CD8-positive, alpha-beta memory T cell (primary cell): ENCODE results near the gene RNASE12. TPM values are rescaled to one million over a fixed set of nuclear protein-coding genes. Genes with fewer than 3 reads are reported as not detected.
"Not testable (repeated sequence)": the region's sequence is repeated elsewhere in the genome, so short reads cannot be mapped to it uniquely, and the experiment has no call there.

Source experiments
- CTCF ChIA-PET: fragments of 350-600 bp; sonication (Branson Sonifier 250); formaldehyde crosslinking; loops from one replicate; lab custom pipeline; 2021; ENCODE audit warnings: antibody characterized with exemption; lab: Charles Lee
- POLR2A ChIA-PET: fragments of 350-600 bp; sonication (Branson Sonifier 250); formaldehyde crosslinking; loops from one replicate; lab custom pipeline; 2021; ENCODE audit warnings: antibody characterized with exemption; lab: Charles Lee
- DNase-seq, 5 donors: peaks; one replicate each; pipeline versions ENCODE4 v3.0.0 to v3.0.0-alpha.2; 2020 to 2022; ENCODE audit warnings: mixed read lengths in 1 of 5
- H3K27ac ChIP-seq: one replicate; pipeline ENCODE4 v1.7.0; 2013; ENCODE audit warnings: low read depth, mild to moderate bottlenecking, low read length, moderate library complexity
- H3K27me3 ChIP-seq: 2 replicates; pipeline ENCODE4 v1.7.0; 2013; ENCODE audit warnings: low read length, mild to moderate bottlenecking; ENCODE audit not compliant: insufficient read depth, poor library complexity, severe bottlenecking
- H3K36me3 ChIP-seq: 2 replicates; pipeline ENCODE4 v1.7.0; 2013; ENCODE audit warnings: mild to moderate bottlenecking, low read length, moderate library complexity; ENCODE audit not compliant: insufficient read depth
- H3K4me1 ChIP-seq: 2 replicates; pipeline ENCODE4 v1.7.0; 2013; ENCODE audit warnings: mild to moderate bottlenecking, low read length, moderate library complexity; ENCODE audit not compliant: insufficient read depth
- H3K4me3 ChIP-seq: 2 replicates; pipeline ENCODE4 v1.7.0; 2013; ENCODE audit warnings: mild to moderate bottlenecking, low read length
- H3K9me3 ChIP-seq: 2 replicates; pipeline ENCODE4 v1.7.0; 2013; ENCODE audit warnings: mild to moderate bottlenecking, low read length
- H3K27ac Mint-ChIP-seq, 8 donors: one replicate each; pipeline ENCODE4 v1.8.0; 2020 to 2021; ENCODE audit warnings: mixed read lengths in 8 of 8, mild to moderate bottlenecking in 6 of 8, inconsistent platforms in 3 of 8, moderate library complexity in 3 of 8
- H3K27me3 Mint-ChIP-seq, 2 donors: one replicate each; pipeline ENCODE4 v1.8.0; 2020 to 2021; ENCODE audit warnings: mixed read lengths in 2 of 2, mild to moderate bottlenecking in 1 of 2, moderate library complexity in 1 of 2
- H3K36me3 Mint-ChIP-seq, 3 donors: one replicate each; pipeline ENCODE4 v1.8.0; 2020 to 2021; ENCODE audit warnings: mixed read lengths in 3 of 3, inconsistent platforms in 1 of 3, mild to moderate bottlenecking in 1 of 3
- H3K4me1 Mint-ChIP-seq, 3 donors: one replicate each; pipeline ENCODE4 v1.8.0; 2020 to 2021; ENCODE audit warnings: mixed read lengths in 3 of 3, inconsistent platforms in 1 of 3, mild to moderate bottlenecking in 1 of 3
- H3K4me3 Mint-ChIP-seq, 7 donors: one replicate each; pipeline ENCODE4 v1.8.0; 2020 to 2021; ENCODE audit warnings: mixed read lengths in 7 of 7, mild to moderate bottlenecking in 6 of 7, moderate library complexity in 4 of 7, inconsistent platforms in 2 of 7
- H3K9me3 Mint-ChIP-seq, 5 donors: one replicate each; pipeline ENCODE4 v1.8.0; 2020 to 2022; ENCODE audit warnings: mixed read lengths in 5 of 5, mild to moderate bottlenecking in 3 of 5, moderate library complexity in 2 of 5, inconsistent platforms in 1 of 5
- polyA plus RNA-seq: library from polyadenylated mRNA; unstranded; fragments of 300-500 nt; fragmentation: Illumina TruSeq; gene quantifications from one replicate; pipeline ENCODE4 v1.2.3, GENCODE V29; 2021
- total RNA-seq, 2 experiments: library from RNA; stranded (reverse); gene quantifications; one replicate each; pipeline ENCODE4 v1.2.3, GENCODE V29; 2021

The RNASE12 gene
- total and polyA plus RNA-seq, 3 experiments from 2014 or later = not detected

- DNase-seq = no peak
- ChIA-PET POLR2A (no interaction called here), CTCF (interaction anchor here (1.3 to 3.5 kb wide), 4 partner anchors 8 to 294 kb away, joined by 3 to 18 read pairs (median 5); no protein-coding TSS in a partner anchor)
- peaks cover 0 to 2% (median 0%) of the 10 kb centered on the region in 5 donors for H3K9me3 Mint-ChIP-seq
- H3K4me3 Mint-ChIP-seq = no peak overlapping the region
- H3K27me3 Mint-ChIP-seq = peaks cover 13 to 20% of the 10 kb centered on the region in 2 donors
- H3K36me3 ChIP-seq = no peaks in the 10 kb centered on the region
- H3K36me3 Mint-ChIP-seq = peaks cover 0 to 1% (median 0%) of the 10 kb centered on the region in 3 donors
- H3K4me1 ChIP-seq = peaks cover 33% of the 10 kb centered on the region
- no peaks in the 10 kb centered on the region for H3K27me3 ChIP-seq
- H3K4me3 ChIP-seq = no peak overlapping the region
- H3K9me3 ChIP-seq = no peaks in the 10 kb centered on the region
- no peak overlapping the region for H3K27ac Mint-ChIP-seq
- H3K4me1 Mint-ChIP-seq = peaks cover 35 to 42% (median 42%) of the 10 kb centered on the region in 3 donors
- no peak overlapping the region for H3K27ac ChIP-seq
Measured at GRCh38 chr14:20620798-20621478, 29.8 kb upstream of the RNASE12 start.

GRCh38 chr14:20619688-20620087, 28.5 kb upstream of the RNASE12 start:
- H3K4me1 ChIP-seq = peaks cover 23% of the 10 kb centered on the region
- peaks cover 4 to 20% of the 10 kb centered on the region in 2 donors for H3K27me3 Mint-ChIP-seq
- H3K27ac Mint-ChIP-seq, H3K36me3 ChIP-seq, H3K36me3 Mint-ChIP-seq, H3K9me3 Mint-ChIP-seq, DNase-seq, H3K9me3 ChIP-seq, H3K27me3 ChIP-seq, H3K4me3 ChIP-seq, H3K27ac ChIP-seq, H3K4me3 Mint-ChIP-seq: not testable (repeated sequence)
- peaks cover 23 to 34% (median 32%) of the 10 kb centered on the region in 3 donors for H3K4me1 Mint-ChIP-seq
- ChIA-PET CTCF (interaction anchor here (1.0 to 1.6 kb wide), 2 partner anchors 10 to 351 kb away, joined by 3 to 4 read pairs; no protein-coding TSS in a partner anchor), POLR2A (interaction anchor here (0.6 kb wide), 2 partner anchors 12 to 1415 kb away, joined by 3 to 4 read pairs; no protein-coding TSS in a partner anchor)

- peak overlapping the region in 1 of 8 donors; percentile 40 for H3K27ac Mint-ChIP-seq
- POLR2A ChIA-PET = no interaction called here
- H3K4me1 Mint-ChIP-seq = peaks cover 9 to 26% (median 23%) of the 10 kb centered on the region in 3 donors
- no peaks in the 10 kb centered on the region for H3K36me3 Mint-ChIP-seq
- CTCF ChIA-PET = no interaction called here
- Histone ChIP-seq H3K27ac (no peak overlapping the region), H3K4me3 (no peak overlapping the region), H3K36me3 (no peaks in the 10 kb centered on the region), H3K4me1 (peaks cover 18% of the 10 kb centered on the region), H3K9me3 (no peaks in the 10 kb centered on the region), H3K27me3 (no peaks in the 10 kb centered on the region)
- DNase-seq = no peak
- H3K27me3 Mint-ChIP-seq = peaks cover 3 to 20% of the 10 kb centered on the region in 2 donors
- no peaks in the 10 kb centered on the region for H3K9me3 Mint-ChIP-seq
- H3K4me3 Mint-ChIP-seq = peak overlapping the region in 1 of 7 donors; percentile 12
Measured at GRCh38 chr14:20618271-20618749, 27.1 kb upstream of the RNASE12 start.

- no peak overlapping the region for H3K4me3 ChIP-seq
- ChIA-PET CTCF (no interaction called here), POLR2A (no interaction called here)
- peaks cover 0 to 19% (median 14%) of the 10 kb centered on the region in 3 donors for H3K4me1 Mint-ChIP-seq
- no peak overlapping the region for H3K27ac ChIP-seq
- peak overlapping the region in 3 of 7 donors; percentile 12 to 35 (median 28) for H3K4me3 Mint-ChIP-seq
- no peaks in the 10 kb centered on the region for H3K27me3 ChIP-seq
- H3K27ac Mint-ChIP-seq = peak overlapping the region in 2 of 8 donors; percentile 4 to 40
- H3K4me1 ChIP-seq = peaks cover 15% of the 10 kb centered on the region
- peaks cover 3 to 16% of the 10 kb centered on the region in 2 donors for H3K27me3 Mint-ChIP-seq
- no peaks in the 10 kb centered on the region for H3K9me3 Mint-ChIP-seq
- no peaks in the 10 kb centered on the region for H3K36me3 ChIP-seq
- H3K36me3 Mint-ChIP-seq = no peaks in the 10 kb centered on the region
- no peaks in the 10 kb centered on the region for H3K9me3 ChIP-seq
- DNase-seq = no peak
Measured at GRCh38 chr14:20617138-20618003, 26.2 kb upstream of the RNASE12 start.

- ChIA-PET POLR2A (no interaction called here), CTCF (no interaction called here)
- Histone ChIP-seq H3K9me3 (no peaks in the 10 kb centered on the region), H3K27me3 (no peaks in the 10 kb centered on the region), H3K4me1 (peaks cover 23% of the 10 kb centered on the region), H3K27ac (no peak overlapping the region), H3K36me3 (no peaks in the 10 kb centered on the region), H3K4me3 (no peak overlapping the region)
- Mint-ChIP-seq H3K27ac (no peak overlapping the region), H3K9me3 (no peaks in the 10 kb centered on the region), H3K4me1 (peaks cover 0 to 19% (median 12%) of the 10 kb centered on the region in 3 donors), H3K4me3 (peak overlapping the region in 1 of 7 donors; percentile 38), H3K27me3 (peaks cover 3 to 8% of the 10 kb centered on the region in 2 donors), H3K36me3 (no peaks in the 10 kb centered on the region)
- DNase-seq = no peak
Measured at GRCh38 chr14:20615996-20616395, 24.8 kb upstream of the RNASE12 start.

- ChIA-PET CTCF (interaction anchor here (0.7 to 3.1 kb wide), 13 partner anchors 8 to 287 kb away, joined by 3 to 34 read pairs (median 10); partner anchors contain the start of genes CCNB1IP1, PARP2 and TEP1), POLR2A (interaction anchor here (0.9 to 2.3 kb wide), 6 partner anchors 17 to 272 kb away, joined by 3 to 31 read pairs (median 6); partner anchors contain the start of genes PARP2, PNP and RNASE4)
- H3K27ac Mint-ChIP-seq = peak overlapping the region in 1 of 8 donors; percentile 8
- H3K36me3 Mint-ChIP-seq = no peaks in the 10 kb centered on the region
- Histone ChIP-seq H3K4me1 (peaks cover 34% of the 10 kb centered on the region), H3K9me3 (no peaks in the 10 kb centered on the region), H3K4me3 (peak overlapping the region; percentile 78), H3K36me3 (no peaks in the 10 kb centered on the region), H3K27ac (peak overlapping the region; percentile 21), H3K27me3 (no peaks in the 10 kb centered on the region)
- peaks cover 3 to 8% of the 10 kb centered on the region in 2 donors for H3K27me3 Mint-ChIP-seq
- peaks cover 0 to 19% (median 12%) of the 10 kb centered on the region in 3 donors for H3K4me1 Mint-ChIP-seq
- H3K4me3 Mint-ChIP-seq = no peak overlapping the region
- H3K9me3 Mint-ChIP-seq = no peaks in the 10 kb centered on the region
- no peak for DNase-seq
Measured at GRCh38 chr14:20614038-20614840, 23.1 kb upstream of the RNASE12 start.
